Small intestine (tissue), 7 donors: Measurements from ENCODE around the gene CDK5RAP1. TPM values are rescaled to one million over a fixed set of nuclear protein-coding genes. Genes with fewer than 3 reads are reported as not detected.
A peak's percentile ranks its signal among the peaks of the same experiment; 100 is the strongest.
"Not testable (repeated sequence)": the region's sequence is repeated elsewhere in the genome, so short reads cannot be mapped to it uniquely, and the experiment has no call there.

Source experiments
- DNase-seq, 2 donors: peaks; one replicate each; pipeline versions ENCODE4 v3.0.0 to v3.0.0-alpha.2; 2013
- FAIRE-seq: peaks from 2 replicates; lab custom pipeline; 2012; peaks lifted over from hg19 to GRCh38; lab: Jason Lieb, UNC
- H3K27ac ChIP-seq, 3 donors: one replicate each; pipeline ENCODE4 v1.5.1; 2013; ENCODE audit warnings: low read length in 2 of 3, mild to moderate bottlenecking in 2 of 3, control low read depth in 1 of 3, inconsistent platforms in 1 of 3, low read depth in 1 of 3, moderate library complexity in 1 of 3
- H3K27me3 ChIP-seq, 3 donors: one replicate each; pipeline ENCODE4 v1.6.1; 2013; ENCODE audit warnings: low read length in 3 of 3, inconsistent platforms in 1 of 3; ENCODE audit not compliant: control insufficient read depth in 3 of 3, insufficient read depth in 3 of 3
- H3K36me3 ChIP-seq, 3 donors: one replicate each; pipeline ENCODE4 v1.6.1; 2013; ENCODE audit warnings: low read length in 3 of 3, inconsistent platforms in 1 of 3, low read depth in 1 of 3, mild to moderate bottlenecking in 1 of 3, moderate library complexity in 1 of 3; ENCODE audit not compliant: control insufficient read depth in 3 of 3, insufficient read depth in 2 of 3
- H3K4me1 ChIP-seq, 3 donors: one replicate each; pipeline ENCODE4 v1.6.1; 2013; ENCODE audit warnings: low read length in 2 of 3, inconsistent platforms in 1 of 3, low read depth in 1 of 3, mild to moderate bottlenecking in 1 of 3, moderate library complexity in 1 of 3; ENCODE audit not compliant: control insufficient read depth in 3 of 3, insufficient read depth in 2 of 3
- H3K4me3 ChIP-seq, 3 donors: one replicate each; pipeline ENCODE4 v1.5.1; 2013; ENCODE audit warnings: low read length in 3 of 3, control low read depth in 1 of 3, inconsistent platforms in 1 of 3, low read depth in 1 of 3, mild to moderate bottlenecking in 1 of 3, moderate library complexity in 1 of 3
- H3K9me3 ChIP-seq, 2 donors: one replicate each; pipeline ENCODE4 v1.6.1; 2013; ENCODE audit warnings: low read depth in 1 of 2, low read length in 1 of 2; ENCODE audit not compliant: control insufficient read depth in 2 of 2, insufficient read depth in 1 of 2
- WGBS, 3 donors: extraction: QIAGEN DNeasy Blood & Tissue Kit; methylation state at CpG; one replicate each; pipeline ENCODE4 v1.1.7; 2013; 5-methylcytosine and 5-hydroxymethylcytosine counted together
- polyA plus RNA-seq, 4 donors: library from polyadenylated mRNA; stranded (reverse) in 3 of 4; unstranded in 1 of 4; fragments of 200-250 nt in 3 of 4; fragments of 120-200 nt in 1 of 4; gene quantifications; one replicate each; pipeline versions ENCODE4 v1.2.1 to v1.2.3, GENCODE V29; 2013
- donor health status: healthy with polysubstance abuse.
- donor health status: control.
- donor health status: control.
- donor health status: Bipolar disorder and iron deficiency.
- donor health status: healthy.

CDK5RAP1 gene
- polyA plus RNA-seq, 4 donors = 30.0 to 32.0 (median 30.3) TPM

GRCh38 chr20:33400812-33401183 is 521 bp downstream of the CDK5RAP1 start:
- H3K4me3 ChIP-seq = peak overlapping the region; percentile 87 to 97 (median 96)
- WGBS, 3 donors = 0 to 1% (median 0%) methylated on average over 8 of the region's 8 CpGs
- H3K36me3 ChIP-seq = peaks cover 0 to 5% (median 0%) of the 10 kb centered on the region in 3 donors
- FAIRE-seq (no peak), DNase-seq (peak in 1 of 2 donors; percentile 30)
- H3K4me1 ChIP-seq = peaks cover 0 to 3% (median 0%) of the 10 kb centered on the region in 3 donors
- no peaks in the 10 kb centered on the region for H3K9me3 ChIP-seq
- H3K27ac ChIP-seq = peak overlapping the region in 1 of 3 donors; percentile 50
- no peaks in the 10 kb centered on the region for H3K27me3 ChIP-seq

GRCh38 chr20:33399924-33400323 is 1.4 kb downstream of the CDK5RAP1 start:
- Histone ChIP-seq H3K4me1 (peaks cover 0 to 3% (median 0%) of the 10 kb centered on the region in 3 donors), H3K27ac (no peak overlapping the region), H3K27me3 (no peaks in the 10 kb centered on the region), H3K36me3 (peaks cover 0 to 5% (median 0%) of the 10 kb centered on the region in 3 donors), H3K9me3 (no peaks in the 10 kb centered on the region), H3K4me3 (no peak overlapping the region)
- DNase-seq (no peak), FAIRE-seq (no peak)
- 60 to 69% (median 66%) methylated on average over 6 of the region's 6 CpGs for WGBS, 3 donors

DNA sequence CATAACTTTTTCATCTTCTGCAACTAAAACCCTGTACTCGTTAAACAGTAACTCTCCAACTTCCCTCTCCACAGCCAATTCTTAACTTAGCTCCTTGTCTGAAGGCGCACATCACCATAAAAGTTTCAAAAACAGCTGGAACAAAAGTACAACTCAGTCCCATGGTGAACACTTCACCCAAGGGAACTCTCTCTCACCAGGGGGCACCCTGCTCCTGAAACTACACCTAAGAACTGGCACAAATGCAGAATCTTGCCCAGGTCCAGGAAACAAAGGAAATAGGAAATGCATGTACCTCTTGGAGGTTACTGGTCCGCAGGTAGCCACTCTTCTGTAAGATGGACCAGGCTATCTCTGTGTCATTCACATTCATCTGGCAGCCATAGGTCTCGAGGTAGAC is 6.6 kb downstream of the CDK5RAP1 start:
- no peak overlapping the region for H3K4me3 ChIP-seq
- no peaks in the 10 kb centered on the region for H3K27me3 ChIP-seq
- DNase-seq (peak in 1 of 2 donors; percentile 11), FAIRE-seq (no peak)
- H3K9me3 ChIP-seq = no peaks in the 10 kb centered on the region
- 88 to 90% (median 88%) methylated on average over 4 of the region's 4 CpGs for WGBS, 3 donors
- H3K4me1 ChIP-seq = no peaks in the 10 kb centered on the region
- H3K36me3 ChIP-seq = peaks cover 5 to 20% (median 11%) of the 10 kb centered on the region in 3 donors
- H3K27ac ChIP-seq = no peak overlapping the region

- no peak for FAIRE-seq
- H3K4me3 ChIP-seq = no peak overlapping the region
- no peak for DNase-seq
- WGBS, 3 donors = 91 to 98% (median 93%) methylated on average over 4 of the region's 4 CpGs
- peaks cover 0 to 3% of the 10 kb centered on the region in 2 donors for H3K9me3 ChIP-seq
- no peaks in the 10 kb centered on the region for H3K4me1 ChIP-seq
- no peaks in the 10 kb centered on the region for H3K27me3 ChIP-seq
- H3K36me3 ChIP-seq = peaks cover 5 to 20% (median 11%) of the 10 kb centered on the region in 3 donors
- no peak overlapping the region for H3K27ac ChIP-seq
These were observed 7.7 kb downstream of the CDK5RAP1 start for GRCh38 chr20:33393609-33394008.

DNA sequence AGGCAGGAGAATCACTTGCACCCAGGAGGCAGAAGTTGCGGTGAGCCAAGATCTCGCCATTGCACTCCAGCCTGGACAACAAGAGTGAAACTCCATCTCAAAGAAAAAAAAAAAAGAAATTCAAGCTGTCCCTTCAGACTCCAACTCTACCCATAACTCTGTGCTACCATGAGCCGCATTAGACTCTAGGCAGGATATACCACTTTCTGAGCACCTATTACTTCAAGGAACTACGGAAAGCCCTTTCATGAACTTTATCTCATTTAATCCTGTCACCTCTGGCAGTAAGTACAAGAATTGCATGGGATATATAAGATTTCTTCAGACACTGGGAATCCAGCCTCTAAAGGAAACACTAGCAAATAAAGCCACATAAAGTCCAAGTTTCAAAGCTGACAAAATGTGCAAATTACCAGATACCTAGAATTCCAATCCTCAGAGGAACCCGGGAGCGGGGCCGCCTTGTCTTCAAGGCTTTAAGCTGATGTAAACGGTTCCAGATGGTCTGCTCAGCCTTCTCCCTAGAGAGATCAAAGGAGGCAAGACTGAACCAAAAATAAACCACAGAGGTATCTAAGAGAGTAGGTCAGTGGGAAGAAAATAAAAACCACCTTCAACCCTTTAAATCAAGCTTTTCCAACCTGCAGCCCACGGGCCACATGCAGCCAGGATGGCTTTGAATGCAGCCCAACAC is 9.4 kb downstream of the CDK5RAP1 start:
- 85 to 95% (median 94%) methylated on average over 9 of the region's 9 CpGs for WGBS, 3 donors
- peaks cover 0 to 3% of the 10 kb centered on the region in 2 donors for H3K9me3 ChIP-seq
- H3K4me3 ChIP-seq = no peak overlapping the region
- no peak overlapping the region for H3K27ac ChIP-seq
- peaks cover 5 to 27% (median 13%) of the 10 kb centered on the region in 3 donors for H3K36me3 ChIP-seq
- no peaks in the 10 kb centered on the region for H3K4me1 ChIP-seq
- DNase-seq = no peak
- H3K27me3 ChIP-seq = no peaks in the 10 kb centered on the region
- no peak for FAIRE-seq

DNA sequence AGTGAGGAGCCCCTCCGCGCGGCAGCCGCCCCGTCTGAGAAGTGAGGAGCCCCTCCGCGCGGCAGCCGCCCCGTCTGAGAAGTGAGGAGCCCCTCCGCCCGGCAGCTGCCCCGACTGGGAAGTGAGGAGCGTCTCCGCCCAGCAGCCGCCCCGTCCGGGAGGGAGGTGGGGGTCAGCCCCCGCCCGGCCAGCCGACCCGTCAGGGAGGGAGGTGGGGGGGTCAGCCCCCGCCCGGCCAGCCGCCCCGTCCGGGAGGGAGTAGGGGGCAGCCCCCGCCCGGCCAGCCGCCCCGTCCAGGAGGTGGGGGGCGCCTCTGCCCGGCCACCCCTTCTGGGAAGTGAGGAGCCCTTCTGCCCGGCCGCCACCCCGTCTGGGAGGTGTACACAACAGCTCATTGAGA is 12.0 kb downstream of the CDK5RAP1 start:
- 98 to 99% (median 98%) methylated on average over 36 of the region's 36 CpGs for WGBS, 3 donors

GRCh38 chr20:33388268-33388667 is 13.1 kb downstream of the CDK5RAP1 start:
- DNase-seq (no peak), FAIRE-seq (no peak)
- Histone ChIP-seq H3K4me1 (no peaks in the 10 kb centered on the region), H3K9me3 (peaks cover 0 to 3% of the 10 kb centered on the region in 2 donors), H3K36me3 (peaks cover 2 to 39% (median 13%) of the 10 kb centered on the region in 3 donors), H3K27me3 (no peaks in the 10 kb centered on the region), H3K27ac (no peak overlapping the region), H3K4me3 (no peak overlapping the region)
- WGBS, 3 donors = 93 to 98% (median 95%) methylated on average over 1 to 3 of the region's 3 CpGs

More for the DNA sequence above, 12.0 kb downstream of the CDK5RAP1 start:
- not testable (repeated sequence) for H3K27ac ChIP-seq, H3K4me3 ChIP-seq, H3K4me1 ChIP-seq, H3K9me3 ChIP-seq, H3K27me3 ChIP-seq, DNase-seq, FAIRE-seq
- H3K36me3 ChIP-seq = peaks cover 2 to 38% (median 18%) of the 10 kb centered on the region in 3 donors

DNA sequence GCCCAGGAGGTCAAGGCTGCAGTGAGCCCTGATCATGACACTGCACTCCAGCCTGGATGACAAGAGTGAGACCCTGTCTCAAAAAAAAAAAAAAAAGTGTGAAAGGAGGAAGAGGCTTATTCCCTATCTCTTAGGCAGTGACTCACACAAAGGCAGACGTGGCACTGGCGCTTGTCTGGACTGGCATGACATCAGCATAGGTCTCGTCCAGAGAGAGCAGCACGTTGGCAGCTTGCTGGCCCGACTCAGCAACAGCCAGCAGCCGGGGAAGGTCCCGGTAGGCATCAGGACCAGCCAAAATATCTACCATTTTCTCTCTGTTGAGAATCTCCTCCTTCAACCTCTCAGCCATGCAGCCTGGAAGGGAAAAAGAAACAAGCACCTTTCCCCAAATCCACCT is 14.1 kb downstream of the CDK5RAP1 start:
- H3K9me3 ChIP-seq = peaks cover 0 to 3% of the 10 kb centered on the region in 2 donors
- 82 to 89% (median 88%) methylated on average over 7 of the region's 7 CpGs for WGBS, 3 donors
- FAIRE-seq (no peak), DNase-seq (no peak)
- no peak overlapping the region for H3K27ac ChIP-seq
- H3K36me3 ChIP-seq = peaks cover 2 to 41% (median 11%) of the 10 kb centered on the region in 3 donors
- H3K27me3 ChIP-seq = no peaks in the 10 kb centered on the region
- no peaks in the 10 kb centered on the region for H3K4me1 ChIP-seq
- no peak overlapping the region for H3K4me3 ChIP-seq
